BJ (cell line): Measurements from ENCODE around the gene PRTFDC1. TPM values are rescaled to one million over a fixed set of nuclear protein-coding genes. Genes with fewer than 3 reads are reported as not detected.

Experiments
- CTCF ChIA-PET: fragments of 350-600 bp; formaldehyde crosslinking; extraction: SDS; loops from one replicate; lab custom pipeline; 2021; ENCODE audit warnings: antibody characterized with exemption, inconsistent platforms; lab: Yijun Ruan, JAX
- POLR2A ChIA-PET: fragments of 300-600 bp; sonication (Branson Sonifier 250); formaldehyde crosslinking; extraction: SDS; loops from one replicate; lab custom pipeline; 2021; ENCODE audit warnings: antibody characterized with exemption; lab: Charles Lee
- DNase-seq: peaks from one replicate; pipeline ENCODE4 v3.0.0-alpha.2; 2011; ENCODE audit warnings: low read depth
- H3K27me3 ChIP-seq: 2 replicates; pipeline ENCODE4 v1.6.0; 2011; ENCODE audit warnings: low read length; ENCODE audit not compliant: control insufficient read depth, insufficient read depth
- H3K36me3 ChIP-seq: 2 replicates; pipeline ENCODE4 v1.5.1; 2011; ENCODE audit warnings: low read length; ENCODE audit not compliant: control insufficient read depth, insufficient read depth
- H3K4me3 ChIP-seq: 2 replicates; pipeline ENCODE4 v1.5.1; 2011; ENCODE audit warnings: low read depth, mild to moderate bottlenecking, control low read depth, low read length
- CTCF ChIP-seq: IDR thresholded peaks from 2 replicates; pipeline ENCODE4 v1.5.1; 2011; ENCODE audit warnings: low read depth, mild to moderate bottlenecking, control low read depth, inconsistent platforms, low read length, moderate library complexity; ENCODE audit not compliant: insufficient read depth
- polyA plus RNA-seq: library from polyadenylated mRNA; depleted of rRNA; stranded (reverse); fragments of >200 nt; gene quantifications from 2 replicates; pipeline ENCODE4 v1.2.3, GENCODE V29; 2011

Gene PRTFDC1
- polyA plus RNA-seq, 1 experiment, result 8.1 TPM

GRCh38 chr10:24915304-24915703 is 37.1 kb downstream of the PRTFDC1 start:
- Histone ChIP-seq H3K27me3 (no peaks in the 10 kb centered on the region), H3K36me3 (no peaks in the 10 kb centered on the region), H3K4me3 (no peak overlapping the region)
- DNase-seq, result no peak
- ChIA-PET POLR2A (no interaction called here), CTCF (interaction anchor here (1.1 to 1.2 kb wide), 2 partner anchors 15 to 56 kb away, joined by 3 read pairs; no protein-coding TSS in a partner anchor)
- no peak for TF ChIP-seq CTCF

GRCh38 chr10:24914148-24914547 is 38.3 kb downstream of the PRTFDC1 start:
- no peak for DNase-seq
- POLR2A ChIA-PET, result no interaction called here

GRCh38 chr10:24912215-24912614 is 40.2 kb downstream of the PRTFDC1 start:
- Histone ChIP-seq H3K4me3 (no peak overlapping the region), H3K27me3 (no peaks in the 10 kb centered on the region), H3K36me3 (no peaks in the 10 kb centered on the region)
- ChIA-PET CTCF (no interaction called here), POLR2A (no interaction called here)
- DNase-seq, result no peak
- TF ChIP-seq CTCF, result no peak

More at GRCh38 chr10:24914148-24914547, 38.3 kb downstream of the PRTFDC1 start:
- TF ChIP-seq CTCF, result no peak
- CTCF ChIA-PET, result interaction anchor here (0.9 to 1.2 kb wide), 3 partner anchors 21 to 166 kb away, joined by 3 to 4 read pairs (median 3); no protein-coding TSS in a partner anchor
- H3K4me3 ChIP-seq, result no peak overlapping the region
- no peaks in the 10 kb centered on the region for H3K27me3 ChIP-seq
- H3K36me3 ChIP-seq, result no peaks in the 10 kb centered on the region

GRCh38 chr10:24911029-24911428 is 41.4 kb downstream of the PRTFDC1 start:
- ChIA-PET CTCF (no interaction called here), POLR2A (no interaction called here)
- TF ChIP-seq CTCF, result no peak
- Histone ChIP-seq H3K36me3 (no peaks in the 10 kb centered on the region), H3K4me3 (no peak overlapping the region), H3K27me3 (no peaks in the 10 kb centered on the region)
- no peak for DNase-seq

GRCh38 chr10:24910574-24910973 is 41.8 kb downstream of the PRTFDC1 start:
- H3K36me3 ChIP-seq, result no peaks in the 10 kb centered on the region
- no peak overlapping the region for H3K4me3 ChIP-seq
- ChIA-PET POLR2A (no interaction called here), CTCF (no interaction called here)
- no peaks in the 10 kb centered on the region for H3K27me3 ChIP-seq
- no peak for TF ChIP-seq CTCF
- no peak for DNase-seq
